WTC11 (cell line): ENCODE data around the gene PCDHGB5. TPM values are rescaled to one million over a fixed set of nuclear protein-coding genes. Genes with fewer than 3 reads are reported as not detected.
A peak's percentile ranks its signal among the peaks of the same experiment; 100 is the strongest.

Experiments
- ATAC-seq: fragments of 200-7000 bp; cut with Tn5 transposase; 2 replicates; pipeline ENCODE4 v1.10.0; 2021; ENCODE audit warnings: mild to moderate bottlenecking, moderate library complexity
- CTCF ChIA-PET: fragments of 300-600 bp; sonication (Branson Sonifier 250); formaldehyde crosslinking; loops from one replicate; lab custom pipeline; 2021; ENCODE audit warnings: antibody characterized with exemption; lab: Charles Lee
- POLR2A ChIA-PET: fragments of 350-600 bp; sonication (Branson Sonifier 250); formaldehyde crosslinking; loops from one replicate; lab custom pipeline; 2021; ENCODE audit warnings: antibody characterized with exemption; lab: Charles Lee
- DNase-seq: peaks from one replicate; pipeline ENCODE4 v3.0.0; 2021; ENCODE audit warnings: low spot score
- H3K27ac Mint-ChIP-seq: 2 replicates; pipeline ENCODE4 v1.8.0; 2021; ENCODE audit warnings: mixed read lengths
- H3K27me3 Mint-ChIP-seq: 2 replicates; pipeline ENCODE4 v1.8.0; 2021; ENCODE audit warnings: low read depth, mild to moderate bottlenecking, moderate library complexity, mixed read lengths
- H3K36me3 Mint-ChIP-seq: 2 replicates; pipeline ENCODE4 v1.8.0; 2021; ENCODE audit warnings: mixed read lengths
- H3K4me1 Mint-ChIP-seq: 2 replicates; pipeline ENCODE4 v1.8.0; 2022; ENCODE audit warnings: mixed read lengths
- H3K4me3 Mint-ChIP-seq: 2 replicates; pipeline ENCODE4 v1.8.0; 2021; ENCODE audit warnings: mild to moderate bottlenecking, moderate library complexity, mixed read lengths
- H3K9me3 Mint-ChIP-seq: 2 replicates; pipeline ENCODE4 v1.8.0; 2021; ENCODE audit warnings: mixed read lengths
- ELF4 ChIP-seq: sonication (generic); formaldehyde crosslinking; IDR thresholded peaks from 2 replicates; pipeline ENCODE4 v1.8.1; 2022; ENCODE audit warnings: low read depth, mild to moderate bottlenecking, moderate library complexity, missing genetic modification reagents
- ETV6 ChIP-seq: sonication (generic); formaldehyde crosslinking; IDR thresholded peaks from 2 replicates; pipeline ENCODE4 v1.8.1; 2022; ENCODE audit warnings: mild to moderate bottlenecking, missing genetic modification reagents
- FOXK1 ChIP-seq: sonication (generic); formaldehyde crosslinking; IDR thresholded peaks from 2 replicates; pipeline ENCODE4 v1.8.0; 2022; ENCODE audit warnings: mild to moderate bottlenecking, moderate library complexity, missing genetic modification reagents
- GTF2I ChIP-seq: fragments of 250-450 bp; sonication (Bioruptor Pico); conservative IDR thresholded peaks from 2 replicates; pipeline ENCODE4 v1.4.0; 2021; ENCODE audit warnings: mild to moderate bottlenecking
- JUN ChIP-seq: sonication (generic); formaldehyde crosslinking; IDR thresholded peaks from 2 replicates; pipeline ENCODE4 v1.8.0; 2023; ENCODE audit warnings: mild to moderate bottlenecking, missing genetic modification reagents
- NFATC4 ChIP-seq: fragments of 250-450 bp; sonication (Bioruptor Pico); IDR thresholded peaks from 2 replicates; pipeline ENCODE4 v1.9.0; 2021; ENCODE audit warnings: mild to moderate bottlenecking
- NFYB ChIP-seq: sonication (generic); formaldehyde crosslinking; conservative IDR thresholded peaks from 2 replicates; pipeline ENCODE4 v1.8.0; 2022; ENCODE audit warnings: low read depth, missing genetic modification reagents
- PRRX2 ChIP-seq: fragments of 250-450 bp; sonication (Bioruptor Pico); IDR thresholded peaks from 2 replicates; pipeline ENCODE4 v1.8.0; 2021; ENCODE audit warnings: mild to moderate bottlenecking
- TEAD4 ChIP-seq: sonication (generic); formaldehyde crosslinking; IDR thresholded peaks from 2 replicates; pipeline ENCODE4 v1.8.0; 2022; ENCODE audit warnings: mild to moderate bottlenecking, missing genetic modification reagents
- ZNF263 ChIP-seq: sonication (generic); formaldehyde crosslinking; IDR thresholded peaks from 2 replicates; pipeline ENCODE4 v1.8.1; 2022; ENCODE audit warnings: low read depth, mild to moderate bottlenecking, moderate library complexity, missing genetic modification reagents
- ZNF396 ChIP-seq: fragments of 250-450 bp; sonication (Bioruptor Pico); IDR thresholded peaks from 2 replicates; pipeline ENCODE4 v1.8.0; 2021; ENCODE audit warnings: mild to moderate bottlenecking, moderate library complexity, borderline replicate concordance
- total RNA-seq: library from RNA; stranded (reverse); gene quantifications from 3 replicates; pipeline ENCODE4 v1.2.3, GENCODE V29; 2021
- TF ChIP-seq, protein P1 (sequence below): sonication (generic); formaldehyde crosslinking; IDR thresholded peaks from 2 replicates; pipeline ENCODE4 v1.8.1; 2022; ENCODE audit warnings: low read depth, missing genetic modification reagents, borderline replicate concordance
- TF ChIP-seq, protein P2 (sequence below): sonication (generic); formaldehyde crosslinking; IDR thresholded peaks from 2 replicates; pipeline ENCODE4 v1.8.0; 2022; ENCODE audit warnings: mild to moderate bottlenecking, missing genetic modification reagents
- TF ChIP-seq, protein P3 (sequence below): sonication (generic); formaldehyde crosslinking; IDR thresholded peaks from 2 replicates; pipeline ENCODE4 v1.8.1; 2023; ENCODE audit warnings: mild to moderate bottlenecking, missing genetic modification reagents, borderline replicate concordance
- TF ChIP-seq, protein P4 (sequence below): sonication (generic); formaldehyde crosslinking; IDR thresholded peaks from 2 replicates; pipeline ENCODE4 v1.8.1; 2022; ENCODE audit warnings: mild to moderate bottlenecking, moderate library complexity, missing genetic modification reagents
- TF ChIP-seq, protein P5 (sequence below): sonication (generic); formaldehyde crosslinking; IDR thresholded peaks from 2 replicates; pipeline ENCODE4 v1.8.1; 2022; ENCODE audit warnings: missing genetic modification reagents, borderline replicate concordance
- TF ChIP-seq, protein P6 (sequence below): sonication (generic); formaldehyde crosslinking; IDR thresholded peaks from 2 replicates; pipeline ENCODE4 v1.8.1; 2023; ENCODE audit warnings: mild to moderate bottlenecking, missing genetic modification reagents
- TF ChIP-seq, protein P7 (sequence below): fragments of 250-450 bp; sonication (Bioruptor Pico); IDR thresholded peaks from 2 replicates; pipeline ENCODE4 v2.1.2; 2022; ENCODE audit warnings: mild to moderate bottlenecking, moderate library complexity
- TF ChIP-seq, protein P8 (sequence below): fragments of 250-450 bp; sonication (Bioruptor Pico); IDR thresholded peaks from 2 replicates; pipeline ENCODE4 v1.9.0; 2021; ENCODE audit warnings: mild to moderate bottlenecking
- TF ChIP-seq, protein P9 (sequence below): sonication (generic); formaldehyde crosslinking; IDR thresholded peaks from 2 replicates; pipeline ENCODE4 v1.8.1; 2023; ENCODE audit warnings: mild to moderate bottlenecking, missing genetic modification reagents, moderate library complexity

The PCDHGB5 gene
- total RNA-seq, 1 experiment from 2014 or later, result 9.7 TPM

DNA sequence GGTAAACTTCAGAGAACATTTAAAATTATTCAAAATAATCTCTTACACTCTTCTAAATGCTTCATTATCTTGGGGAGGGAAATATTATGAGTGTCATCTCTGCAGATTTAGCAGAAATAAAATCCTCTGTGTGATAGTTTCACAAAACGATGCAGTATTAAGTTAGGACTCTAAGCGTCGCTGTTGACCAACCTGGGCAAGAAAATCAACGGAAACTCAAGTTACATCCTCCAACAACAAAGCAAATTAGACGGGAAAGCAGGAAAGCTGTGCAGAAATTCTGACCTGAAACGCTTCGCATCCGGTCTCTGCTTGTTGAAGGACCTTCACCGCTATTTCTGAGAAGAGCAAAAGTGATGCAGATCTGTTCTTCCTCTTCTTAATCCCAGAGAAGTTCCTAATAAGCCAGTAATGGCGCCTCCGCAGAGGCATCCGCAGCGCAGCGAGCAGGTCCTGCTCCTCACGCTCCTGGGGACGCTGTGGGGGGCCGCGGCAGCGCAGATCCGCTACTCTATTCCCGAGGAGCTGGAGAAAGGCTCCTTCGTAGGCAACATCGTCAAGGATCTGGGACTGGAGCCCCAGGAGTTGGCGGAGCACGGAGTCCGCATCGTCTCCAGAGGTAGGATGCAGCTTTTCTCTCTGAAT is 24.0 kb upstream of the PCDHGB5 start, which contains the start of gene PCDHGA6:
Gene PCDHGA6 (plus strand): TSS at position 219 of the 645 bp plus-strand sequence. CDS start 193 bp downstream, at position 412.
- TF ChIP-seq, protein P1, sequence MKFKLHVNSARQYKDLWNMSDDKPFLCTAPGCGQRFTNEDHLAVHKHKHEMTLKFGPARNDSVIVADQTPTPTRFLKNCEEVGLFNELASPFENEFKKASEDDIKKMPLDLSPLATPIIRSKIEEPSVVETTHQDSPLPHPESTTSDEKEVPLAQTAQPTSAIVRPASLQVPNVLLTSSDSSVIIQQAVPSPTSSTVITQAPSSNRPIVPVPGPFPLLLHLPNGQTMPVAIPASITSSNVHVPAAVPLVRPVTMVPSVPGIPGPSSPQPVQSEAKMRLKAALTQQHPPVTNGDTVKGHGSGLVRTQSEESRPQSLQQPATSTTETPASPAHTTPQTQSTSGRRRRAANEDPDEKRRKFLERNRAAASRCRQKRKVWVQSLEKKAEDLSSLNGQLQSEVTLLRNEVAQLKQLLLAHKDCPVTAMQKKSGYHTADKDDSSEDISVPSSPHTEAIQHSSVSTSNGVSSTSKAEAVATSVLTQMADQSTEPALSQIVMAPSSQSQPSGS (CRISPR knock-in tag), result no peak
- TF ChIP-seq TEAD4 (CRISPR knock-in tag) (no peak), JUN (CRISPR knock-in tag) (no peak), PRRX2 (CRISPR knock-in tag) (no peak), ZNF396 (CRISPR knock-in tag) (no peak), ZNF263 (CRISPR knock-in tag) (no peak), FOXK1 (CRISPR knock-in tag) (no peak), ETV6 (CRISPR knock-in tag) (no peak)
- TF ChIP-seq, protein P2, sequence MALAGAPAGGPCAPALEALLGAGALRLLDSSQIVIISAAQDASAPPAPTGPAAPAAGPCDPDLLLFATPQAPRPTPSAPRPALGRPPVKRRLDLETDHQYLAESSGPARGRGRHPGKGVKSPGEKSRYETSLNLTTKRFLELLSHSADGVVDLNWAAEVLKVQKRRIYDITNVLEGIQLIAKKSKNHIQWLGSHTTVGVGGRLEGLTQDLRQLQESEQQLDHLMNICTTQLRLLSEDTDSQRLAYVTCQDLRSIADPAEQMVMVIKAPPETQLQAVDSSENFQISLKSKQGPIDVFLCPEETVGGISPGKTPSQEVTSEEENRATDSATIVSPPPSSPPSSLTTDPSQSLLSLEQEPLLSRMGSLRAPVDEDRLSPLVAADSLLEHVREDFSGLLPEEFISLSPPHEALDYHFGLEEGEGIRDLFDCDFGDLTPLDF, result no peak
- TF ChIP-seq, protein P3, sequence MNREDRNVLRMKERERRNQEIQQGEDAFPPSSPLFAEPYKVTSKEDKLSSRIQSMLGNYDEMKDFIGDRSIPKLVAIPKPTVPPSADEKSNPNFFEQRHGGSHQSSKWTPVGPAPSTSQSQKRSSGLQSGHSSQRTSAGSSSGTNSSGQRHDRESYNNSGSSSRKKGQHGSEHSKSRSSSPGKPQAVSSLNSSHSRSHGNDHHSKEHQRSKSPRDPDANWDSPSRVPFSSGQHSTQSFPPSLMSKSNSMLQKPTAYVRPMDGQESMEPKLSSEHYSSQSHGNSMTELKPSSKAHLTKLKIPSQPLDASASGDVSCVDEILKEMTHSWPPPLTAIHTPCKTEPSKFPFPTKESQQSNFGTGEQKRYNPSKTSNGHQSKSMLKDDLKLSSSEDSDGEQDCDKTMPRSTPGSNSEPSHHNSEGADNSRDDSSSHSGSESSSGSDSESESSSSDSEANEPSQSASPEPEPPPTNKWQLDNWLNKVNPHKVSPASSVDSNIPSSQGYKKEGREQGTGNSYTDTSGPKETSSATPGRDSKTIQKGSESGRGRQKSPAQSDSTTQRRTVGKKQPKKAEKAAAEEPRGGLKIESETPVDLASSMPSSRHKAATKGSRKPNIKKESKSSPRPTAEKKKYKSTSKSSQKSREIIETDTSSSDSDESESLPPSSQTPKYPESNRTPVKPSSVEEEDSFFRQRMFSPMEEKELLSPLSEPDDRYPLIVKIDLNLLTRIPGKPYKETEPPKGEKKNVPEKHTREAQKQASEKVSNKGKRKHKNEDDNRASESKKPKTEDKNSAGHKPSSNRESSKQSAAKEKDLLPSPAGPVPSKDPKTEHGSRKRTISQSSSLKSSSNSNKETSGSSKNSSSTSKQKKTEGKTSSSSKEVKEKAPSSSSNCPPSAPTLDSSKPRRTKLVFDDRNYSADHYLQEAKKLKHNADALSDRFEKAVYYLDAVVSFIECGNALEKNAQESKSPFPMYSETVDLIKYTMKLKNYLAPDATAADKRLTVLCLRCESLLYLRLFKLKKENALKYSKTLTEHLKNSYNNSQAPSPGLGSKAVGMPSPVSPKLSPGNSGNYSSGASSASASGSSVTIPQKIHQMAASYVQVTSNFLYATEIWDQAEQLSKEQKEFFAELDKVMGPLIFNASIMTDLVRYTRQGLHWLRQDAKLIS (CRISPR knock-in tag), result no peak
- TF ChIP-seq, protein P4, sequence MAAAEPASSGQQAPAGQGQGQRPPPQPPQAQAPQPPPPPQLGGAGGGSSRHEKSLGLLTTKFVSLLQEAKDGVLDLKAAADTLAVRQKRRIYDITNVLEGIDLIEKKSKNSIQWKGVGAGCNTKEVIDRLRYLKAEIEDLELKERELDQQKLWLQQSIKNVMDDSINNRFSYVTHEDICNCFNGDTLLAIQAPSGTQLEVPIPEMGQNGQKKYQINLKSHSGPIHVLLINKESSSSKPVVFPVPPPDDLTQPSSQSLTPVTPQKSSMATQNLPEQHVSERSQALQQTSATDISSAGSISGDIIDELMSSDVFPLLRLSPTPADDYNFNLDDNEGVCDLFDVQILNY (CRISPR knock-in tag), result no peak
- TF ChIP-seq, all 79 proteins: peak for 0
- CTCF ChIA-PET, result interaction anchor here (0.6 to 2.6 kb wide), 19 partner anchors 10 to 194 kb away, joined by 3 to 19 read pairs (median 4); partner anchors contain the start of genes PCDHB14, PCDHB15, PCDHGA10 and PCDHGA2
- POLR2A ChIA-PET, result no interaction called here
- no peak for DNase-seq
- ATAC-seq, result no peak
- Mint-ChIP-seq H3K4me3 (peak within 1 kb of the TSS; percentile 31), H3K9me3 (peaks cover 59% of the 10 kb centered on the region), H3K27ac (no peak within 1 kb of the TSS), H3K4me1 (peaks cover 5% of the 10 kb centered on the region), H3K27me3 (peaks cover 9% of the 10 kb centered on the region), H3K36me3 (peaks cover 60% of the 10 kb centered on the region)

DNA sequence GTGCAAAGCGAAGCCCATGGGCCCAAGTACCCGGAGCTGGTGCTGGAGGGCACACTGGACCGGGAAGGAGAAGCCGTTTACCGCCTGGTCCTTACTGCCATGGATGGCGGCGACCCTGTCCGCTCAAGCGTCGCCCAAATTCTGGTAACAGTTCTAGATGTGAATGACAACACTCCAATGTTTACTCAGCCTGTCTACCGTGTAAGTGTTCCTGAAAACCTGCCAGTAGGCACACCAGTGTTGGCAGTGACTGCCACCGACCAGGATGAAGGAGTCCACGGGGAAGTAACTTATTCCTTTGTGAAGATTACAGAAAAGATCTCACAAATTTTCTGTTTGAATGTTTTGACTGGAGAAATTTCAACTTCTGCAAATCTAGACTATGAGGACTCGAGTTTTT is 23.1 kb upstream of the PCDHGB5 start:
- Mint-ChIP-seq H3K4me1 (peaks cover 5% of the 10 kb centered on the region), H3K9me3 (peaks cover 59% of the 10 kb centered on the region), H3K4me3 (no peak overlapping the region), H3K36me3 (peaks cover 60% of the 10 kb centered on the region), H3K27ac (no peak overlapping the region), H3K27me3 (peaks cover 9% of the 10 kb centered on the region)
- POLR2A ChIA-PET, result no interaction called here
- no peak for DNase-seq
- CTCF ChIA-PET, result interaction anchor here (0.8 to 2.6 kb wide), 15 partner anchors 10 to 193 kb away, joined by 3 to 19 read pairs (median 5); partner anchors contain the start of genes PCDHB14, PCDHGA10, PCDHGA2 and PCDHGA3
- no peak for ATAC-seq
- TF ChIP-seq ELF4 (CRISPR knock-in tag) (no peak), JUN (CRISPR knock-in tag) (no peak), NFYB (CRISPR knock-in tag) (no peak), ETV6 (CRISPR knock-in tag) (no peak), GTF2I (CRISPR knock-in tag) (no peak), NFATC4 (CRISPR knock-in tag) (no peak)
- TF ChIP-seq, protein P5, sequence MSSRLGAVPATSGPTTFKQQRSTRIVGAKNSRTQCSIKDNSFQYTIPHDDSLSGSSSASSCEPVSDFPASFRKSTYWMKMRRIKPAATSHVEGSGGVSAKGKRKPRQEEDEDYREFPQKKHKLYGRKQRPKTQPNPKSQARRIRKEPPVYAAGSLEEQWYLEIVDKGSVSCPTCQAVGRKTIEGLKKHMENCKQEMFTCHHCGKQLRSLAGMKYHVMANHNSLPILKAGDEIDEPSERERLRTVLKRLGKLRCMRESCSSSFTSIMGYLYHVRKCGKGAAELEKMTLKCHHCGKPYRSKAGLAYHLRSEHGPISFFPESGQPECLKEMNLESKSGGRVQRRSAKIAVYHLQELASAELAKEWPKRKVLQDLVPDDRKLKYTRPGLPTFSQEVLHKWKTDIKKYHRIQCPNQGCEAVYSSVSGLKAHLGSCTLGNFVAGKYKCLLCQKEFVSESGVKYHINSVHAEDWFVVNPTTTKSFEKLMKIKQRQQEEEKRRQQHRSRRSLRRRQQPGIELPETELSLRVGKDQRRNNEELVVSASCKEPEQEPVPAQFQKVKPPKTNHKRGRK (CRISPR knock-in tag), result no peak
- TF ChIP-seq, protein P6, sequence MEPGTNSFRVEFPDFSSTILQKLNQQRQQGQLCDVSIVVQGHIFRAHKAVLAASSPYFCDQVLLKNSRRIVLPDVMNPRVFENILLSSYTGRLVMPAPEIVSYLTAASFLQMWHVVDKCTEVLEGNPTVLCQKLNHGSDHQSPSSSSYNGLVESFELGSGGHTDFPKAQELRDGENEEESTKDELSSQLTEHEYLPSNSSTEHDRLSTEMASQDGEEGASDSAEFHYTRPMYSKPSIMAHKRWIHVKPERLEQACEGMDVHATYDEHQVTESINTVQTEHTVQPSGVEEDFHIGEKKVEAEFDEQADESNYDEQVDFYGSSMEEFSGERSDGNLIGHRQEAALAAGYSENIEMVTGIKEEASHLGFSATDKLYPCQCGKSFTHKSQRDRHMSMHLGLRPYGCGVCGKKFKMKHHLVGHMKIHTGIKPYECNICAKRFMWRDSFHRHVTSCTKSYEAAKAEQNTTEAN (CRISPR knock-in tag), result no peak
- TF ChIP-seq, protein P7, sequence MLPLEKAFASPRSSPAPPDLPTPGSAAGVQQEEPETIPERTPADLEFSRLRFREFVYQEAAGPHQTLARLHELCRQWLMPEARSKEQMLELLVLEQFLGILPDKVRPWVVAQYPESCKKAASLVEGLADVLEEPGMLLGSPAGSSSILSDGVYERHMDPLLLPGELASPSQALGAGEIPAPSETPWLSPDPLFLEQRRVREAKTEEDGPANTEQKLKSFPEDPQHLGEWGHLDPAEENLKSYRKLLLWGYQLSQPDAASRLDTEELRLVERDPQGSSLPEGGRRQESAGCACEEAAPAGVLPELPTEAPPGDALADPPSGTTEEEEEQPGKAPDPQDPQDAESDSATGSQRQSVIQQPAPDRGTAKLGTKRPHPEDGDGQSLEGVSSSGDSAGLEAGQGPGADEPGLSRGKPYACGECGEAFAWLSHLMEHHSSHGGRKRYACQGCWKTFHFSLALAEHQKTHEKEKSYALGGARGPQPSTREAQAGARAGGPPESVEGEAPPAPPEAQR, result no peak
- TF ChIP-seq, protein P8, sequence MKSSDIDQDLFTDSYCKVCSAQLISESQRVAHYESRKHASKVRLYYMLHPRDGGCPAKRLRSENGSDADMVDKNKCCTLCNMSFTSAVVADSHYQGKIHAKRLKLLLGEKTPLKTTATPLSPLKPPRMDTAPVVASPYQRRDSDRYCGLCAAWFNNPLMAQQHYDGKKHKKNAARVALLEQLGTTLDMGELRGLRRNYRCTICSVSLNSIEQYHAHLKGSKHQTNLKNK (CRISPR knock-in tag), result no peak
- TF ChIP-seq, protein P9, sequence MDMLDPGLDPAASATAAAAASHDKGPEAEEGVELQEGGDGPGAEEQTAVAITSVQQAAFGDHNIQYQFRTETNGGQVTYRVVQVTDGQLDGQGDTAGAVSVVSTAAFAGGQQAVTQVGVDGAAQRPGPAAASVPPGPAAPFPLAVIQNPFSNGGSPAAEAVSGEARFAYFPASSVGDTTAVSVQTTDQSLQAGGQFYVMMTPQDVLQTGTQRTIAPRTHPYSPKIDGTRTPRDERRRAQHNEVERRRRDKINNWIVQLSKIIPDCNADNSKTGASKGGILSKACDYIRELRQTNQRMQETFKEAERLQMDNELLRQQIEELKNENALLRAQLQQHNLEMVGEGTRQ (CRISPR knock-in tag), result no peak
